HPDE6-E6E7 (cell line): Measurements from ENCODE around the gene CSAG2.
"Not testable (repeated sequence)": the region's sequence is repeated elsewhere in the genome, so short reads cannot be mapped to it uniquely, and the experiment has no call there.

Experiments used
- DNase-seq: peaks from one replicate; pipeline ENCODE4 v3.0.0; 2011; ENCODE audit warnings: missing footprints; ENCODE audit errors: extremely low spot score

The CSAG2 gene

GRCh38 chrX:152709173-152709572, at the start of gene CSAG2:
CSAG2 (minus strand) TSS chrX:152709273; CDS start chrX:152709112, 161 bp downstream.
- DNase-seq = not testable (repeated sequence)

- not testable (repeated sequence) for DNase-seq
These were observed 45.8 kb upstream of the CSAG2 start for GRCh38 chrX:152754871-152755270.

GRCh38 chrX:152753686-152754650, 44.9 kb upstream of the CSAG2 start, which contains the start of gene MAGEA2:
MAGEA2 (minus strand) TSS chrX:152753842; CDS start chrX:152751363, 2,479 bp downstream.
- not testable (repeated sequence) for DNase-seq

GRCh38 chrX:152738560-152738959, 29.5 kb upstream of the CSAG2 start:
- DNase-seq = no peak

- DNase-seq = not testable (repeated sequence)
These were observed 27.5 kb upstream of the CSAG2 start for GRCh38 chrX:152736528-152736927.

- DNase-seq = no peak
These were observed 26.9 kb upstream of the CSAG2 start for GRCh38 chrX:152735860-152736511.

- no peak for DNase-seq
These were observed 26.0 kb upstream of the CSAG2 start for GRCh38 chrX:152735101-152735500.

- not testable (repeated sequence) for DNase-seq
These were observed 25.2 kb upstream of the CSAG2 start for GRCh38 chrX:152734143-152734858.

- no peak for DNase-seq
These were observed 24.3 kb upstream of the CSAG2 start, which contains the start of the genes CSAG1 and MAGEA12 for GRCh38 chrX:152733261-152733975. CSAG1 (minus strand) TSS chrX:152733721; CDS start chrX:152732460, 1,261 bp downstream. MAGEA12 (plus strand) TSS chrX:152733757; CDS start chrX:152736162, 2,405 bp downstream.

- no peak for DNase-seq
These were observed 16.3 kb upstream of the CSAG2 start for GRCh38 chrX:152725409-152725808.

- DNase-seq = not testable (repeated sequence)
These were observed 5.0 kb upstream of the CSAG2 start, which contains the start of gene MAGEA2B for GRCh38 chrX:152713815-152714787. MAGEA2B (plus strand) TSS chrX:152714628; CDS start chrX:152717107, 2,479 bp downstream.

- not testable (repeated sequence) for DNase-seq
These were observed 4.1 kb upstream of the CSAG2 start for GRCh38 chrX:152713195-152713594.

GRCh38 chrX:152706500-152706899, 2.6 kb downstream of the CSAG2 start:
- DNase-seq = not testable (repeated sequence)

GRCh38 chrX:152700390-152700789, 8.7 kb downstream of the CSAG2 start:
- DNase-seq = not testable (repeated sequence)

GRCh38 chrX:152697952-152698931, 10.8 kb downstream of the CSAG2 start, which contains the start of gene MAGEA3:
MAGEA3 (plus strand) TSS chrX:152698794; CDS start chrX:152700833, 2,039 bp downstream.
- not testable (repeated sequence) for DNase-seq

GRCh38 chrX:152681012-152681411, 28.1 kb downstream of the CSAG2 start:
- not testable (repeated sequence) for DNase-seq

- not testable (repeated sequence) for DNase-seq
These were observed 34.4 kb downstream of the CSAG2 start for GRCh38 chrX:152674652-152675051.

- no peak for DNase-seq
These were observed 34.9 kb downstream of the CSAG2 start for GRCh38 chrX:152674135-152674534.
